KMS-11 (cell line): ENCODE measurements around the gene MEIOSIN.

Experiments used
- H2AFZ ChIP-seq: fragments of 200-600 bp; sonication (generic); 2 replicates; pipeline ENCODE4 v1.6.1; 2016; ENCODE audit warnings: antibody characterized with exemption, mixed run types, low read depth
- H3K27ac ChIP-seq: fragments of 200-600 bp; sonication (generic); 2 replicates; pipeline ENCODE4 v1.6.1; 2016; ENCODE audit warnings: mild to moderate bottlenecking, mixed run types
- H3K27me3 ChIP-seq: fragments of 200-600 bp; sonication (generic); 2 replicates; pipeline ENCODE4 v1.6.1; 2017; ENCODE audit warnings: mild to moderate bottlenecking, low read depth, mixed run types, moderate library complexity; ENCODE audit not compliant: insufficient read depth
- H3K36me3 ChIP-seq: fragments of 200-600 bp; sonication (generic); 2 replicates; pipeline ENCODE4 v1.6.1; 2017; ENCODE audit warnings: mild to moderate bottlenecking, mixed run types; ENCODE audit not compliant: insufficient read depth
- H3K4me1 ChIP-seq: fragments of 200-600 bp; sonication (generic); 2 replicates; pipeline ENCODE4 v1.6.1; 2016; ENCODE audit warnings: mild to moderate bottlenecking, low read depth, mixed run types; ENCODE audit not compliant: poor library complexity, severe bottlenecking
- H3K4me2 ChIP-seq: fragments of 200-600 bp; sonication (generic); 2 replicates; pipeline ENCODE4 v1.7.0; 2016; ENCODE audit warnings: mild to moderate bottlenecking, mixed run types
- H3K4me3 ChIP-seq: fragments of 200-600 bp; sonication (generic); IDR thresholded peaks from 2 replicates; pipeline ENCODE4 v1.6.1; 2017; ENCODE audit warnings: low read depth, low read length, mixed read lengths; ENCODE audit not compliant: insufficient read depth
- H3K79me2 ChIP-seq: fragments of 200-600 bp; sonication (generic); 2 replicates; pipeline ENCODE4 v1.6.1; 2016; ENCODE audit warnings: low read depth, mixed run types; ENCODE audit not compliant: insufficient read depth
- H3K9ac ChIP-seq: fragments of 200-600 bp; sonication (generic); 2 replicates; pipeline ENCODE4 v1.6.1; 2016; ENCODE audit warnings: mild to moderate bottlenecking, mixed run types
- H4K20me1 ChIP-seq: fragments of 200-600 bp; sonication (generic); 2 replicates; pipeline ENCODE4 v1.6.1; 2016; ENCODE audit warnings: mild to moderate bottlenecking, mixed run types; ENCODE audit not compliant: insufficient read depth
- CTCF ChIP-seq: fragments of 200-600 bp; sonication (generic); conservative IDR thresholded peaks from 2 replicates; pipeline ENCODE4 v1.6.1; 2017; ENCODE audit warnings: low read depth, mild to moderate bottlenecking, antibody characterized with exemption, low read length, moderate library complexity, mixed read lengths

The MEIOSIN gene

GRCh38 chr19:45780146-45780447 is 46.9 kb downstream of the MEIOSIN start:
- H3K36me3 ChIP-seq = no peaks in the 10 kb centered on the region
- no peak overlapping the region for H3K4me3 ChIP-seq
- no peak overlapping the region for H3K9ac ChIP-seq
- H4K20me1 ChIP-seq = no peaks in the 10 kb centered on the region
- H2AFZ ChIP-seq = no peak overlapping the region
- no peaks in the 10 kb centered on the region for H3K79me2 ChIP-seq
- H3K4me1 ChIP-seq = peaks cover 23% of the 10 kb centered on the region
- H3K27ac ChIP-seq = no peak overlapping the region
- no peaks in the 10 kb centered on the region; the same call in 1 of the 2 replicates for H3K27me3 ChIP-seq
- no peak for TF ChIP-seq CTCF
- H3K4me2 ChIP-seq = peak overlapping the region; percentile 73; the same call in 1 of the 2 replicates

GRCh38 chr19:45780448-45781213 is 47.4 kb downstream of the MEIOSIN start:
- no peak overlapping the region; the same call in 1 of the 2 replicates for H3K4me2 ChIP-seq
- no peak overlapping the region for H2AFZ ChIP-seq
- H3K79me2 ChIP-seq = no peaks in the 10 kb centered on the region
- H3K27me3 ChIP-seq = no peaks in the 10 kb centered on the region; the same call in 1 of the 2 replicates
- no peaks in the 10 kb centered on the region for H3K36me3 ChIP-seq
- no peaks in the 10 kb centered on the region for H4K20me1 ChIP-seq
- no peak overlapping the region for H3K27ac ChIP-seq
- peaks cover 23% of the 10 kb centered on the region for H3K4me1 ChIP-seq
- no peak for TF ChIP-seq CTCF
- no peak overlapping the region for H3K4me3 ChIP-seq
- H3K9ac ChIP-seq = no peak overlapping the region

GRCh38 chr19:45781214-45782161 is 48.2 kb downstream of the MEIOSIN start:
- peaks cover 23% of the 10 kb centered on the region for H3K4me1 ChIP-seq
- H2AFZ ChIP-seq = no peak overlapping the region
- no peak overlapping the region for H3K4me3 ChIP-seq
- H3K79me2 ChIP-seq = no peaks in the 10 kb centered on the region
- no peak overlapping the region for H3K4me2 ChIP-seq
- no peak for TF ChIP-seq CTCF
- H3K9ac ChIP-seq = no peak overlapping the region
- H3K36me3 ChIP-seq = no peaks in the 10 kb centered on the region
- no peak overlapping the region for H3K27ac ChIP-seq
- no peaks in the 10 kb centered on the region for H4K20me1 ChIP-seq
- no peaks in the 10 kb centered on the region; the same call in 1 of the 2 replicates for H3K27me3 ChIP-seq

- H2AFZ ChIP-seq = no peak within 1 kb of the TSS
- no peaks in the 10 kb centered on the region for H3K79me2 ChIP-seq
- no peak within 1 kb of the TSS for H3K4me3 ChIP-seq
- TF ChIP-seq CTCF = no peak
- H3K9ac ChIP-seq = no peak within 1 kb of the TSS
- no peak within 1 kb of the TSS for H3K4me2 ChIP-seq
- no peaks in the 10 kb centered on the region for H3K36me3 ChIP-seq
- H3K27ac ChIP-seq = no peak within 1 kb of the TSS
- no peaks in the 10 kb centered on the region; the same call in 1 of the 2 replicates for H3K27me3 ChIP-seq
- no peaks in the 10 kb centered on the region for H4K20me1 ChIP-seq
- peaks cover 23% of the 10 kb centered on the region for H3K4me1 ChIP-seq
These were observed 49.0 kb downstream of the MEIOSIN start, which contains the start of gene DMPK for GRCh38 chr19:45782162-45782691. DMPK (minus strand) TSS chr19:45782490; CDS start chr19:45782352, 138 bp downstream.
